A549 (cell line): ENCODE measurements around the gene RIMBP2. TPM values are rescaled to one million over a fixed set of nuclear protein-coding genes. Genes with fewer than 3 reads are reported as not detected.

Source experiments
- ATAC-seq, 2 experiments: fragments of 200-7000 bp in 1 of 2; fragments of >200 bp in 1 of 2; cut with Nextera tagmentation in 1 of 2; cut with Tn5 transposase in 1 of 2; 3 replicates each; pipeline versions ENCODE4 v1.8.0 to v1.9.1; 2018 to 2020; ENCODE audit warnings: mild to moderate bottlenecking in 1 of 2, moderate library complexity in 1 of 2
- CTCF ChIA-PET: fragments of 300-600 bp; sonication (Branson Sonifier 250); formaldehyde crosslinking; extraction: SDS; loops from one replicate; lab custom pipeline; 2021; ENCODE audit warnings: antibody characterized with exemption, inconsistent platforms; lab: Yijun Ruan, JAX
- POLR2A ChIA-PET: fragments of 350-600 bp; formaldehyde crosslinking; extraction: SDS; loops from one replicate; lab custom pipeline; 2021; ENCODE audit warnings: antibody characterized with exemption, inconsistent platforms; lab: Yijun Ruan, JAX
- DNase-seq, 2 experiments: peaks; one replicate each; pipeline versions ENCODE4 v3.0.0 to v3.0.0-alpha.2; 2011 to 2016; ENCODE audit warnings: low read depth in 1 of 2, low spot score in 1 of 2
- FAIRE-seq: peaks from 2 replicates; lab custom pipeline; 2011; peaks lifted over from hg19 to GRCh38; lab: Jason Lieb, UNC
- H3K27ac ChIP-seq, 2 experiments: fragments of >200 bp; sonication (Bioruptor Twin); formaldehyde crosslinking; 3 replicates each; pipeline ENCODE4 v1.5.1; 2016 to 2017
- H3K4me1 ChIP-seq: fragments of >200 bp; sonication (Bioruptor Twin); formaldehyde crosslinking; 3 replicates; pipeline ENCODE4 v1.6.1; 2016
- H3K4me2 ChIP-seq: fragments of >200 bp; sonication (Bioruptor Twin); formaldehyde crosslinking; 3 replicates; pipeline ENCODE4 v1.6.1; 2016
- H3K4me3 ChIP-seq: fragments of >200 bp; sonication (Bioruptor Twin); formaldehyde crosslinking; 3 replicates; pipeline ENCODE4 v1.5.1; 2016
- H3K9me3 ChIP-seq: fragments of >200 bp; sonication (Bioruptor Twin); formaldehyde crosslinking; 3 replicates; pipeline ENCODE4 v1.6.1; 2016
- CHD2 ChIP-seq: fragments of 150-350 bp; IDR thresholded peaks from 2 replicates; pipeline ENCODE4 v1.6.1; 2014; ENCODE audit warnings: low read length; ENCODE audit not compliant: partially characterized antibody
- CHD4 ChIP-seq: fragments of 200-600 bp; sonication (generic); IDR thresholded peaks from 2 replicates; pipeline ENCODE4 v1.6.1; 2016; ENCODE audit warnings: antibody characterized with exemption, mild to moderate bottlenecking, borderline replicate concordance
- EHF ChIP-seq: fragments of 250-450 bp; sonication (Bioruptor Pico); IDR thresholded peaks from 2 replicates; pipeline ENCODE4 v1.5.0; 2020; ENCODE audit warnings: mild to moderate bottlenecking
- EHMT2 ChIP-seq: fragments of 200-600 bp; sonication (generic); IDR thresholded peaks from 2 replicates; pipeline ENCODE4 v1.6.1; 2016; ENCODE audit warnings: antibody characterized with exemption, low read depth, mild to moderate bottlenecking, moderate library complexity
- EP300 ChIP-seq, 2 experiments: fragments of >200 bp; sonication (Bioruptor Twin); formaldehyde crosslinking; IDR thresholded peaks; 2 replicates in 1 of 2; 3 replicates in 1 of 2; pipeline ENCODE4 v1.6.1; 2016 to 2017
- ESRRA ChIP-seq: fragments of 150-350 bp; IDR thresholded peaks from 2 replicates; pipeline ENCODE4 v1.6.1; 2014; ENCODE audit warnings: mild to moderate bottlenecking, low read length, borderline replicate concordance
- FOXS1 ChIP-seq: fragments of 250-450 bp; sonication (Bioruptor Pico); IDR thresholded peaks from 2 replicates; pipeline ENCODE4 v1.5.0; 2020; ENCODE audit warnings: mild to moderate bottlenecking, moderate library complexity
- HDAC2 ChIP-seq: fragments of 200-600 bp; sonication (generic); IDR thresholded peaks from 2 replicates; pipeline ENCODE4 v1.6.1; 2016
- HOXA7 ChIP-seq: fragments of 250-450 bp; sonication (Bioruptor Pico); IDR thresholded peaks from 2 replicates; pipeline ENCODE4 v1.5.0; 2020; ENCODE audit warnings: mild to moderate bottlenecking, moderate library complexity
- HOXB13 ChIP-seq: fragments of 250-450 bp; sonication (Bioruptor Pico); IDR thresholded peaks from 2 replicates; pipeline ENCODE4 v1.5.0; 2020; ENCODE audit warnings: low read depth, mild to moderate bottlenecking, moderate library complexity
- JUN ChIP-seq, 2 experiments: fragments of >200 bp; sonication (Bioruptor Twin); formaldehyde crosslinking; IDR thresholded peaks; 2 replicates in 1 of 2; 3 replicates in 1 of 2; pipeline ENCODE4 v1.6.1; 2016 to 2017
- JUNB ChIP-seq: fragments of >200 bp; sonication (Bioruptor Twin); formaldehyde crosslinking; IDR thresholded peaks from 2 replicates; pipeline ENCODE4 v1.6.1; 2016
- KDM1A ChIP-seq: fragments of 200-600 bp; sonication (generic); IDR thresholded peaks from 2 replicates; pipeline ENCODE4 v1.6.1; 2016; ENCODE audit warnings: low read depth, mild to moderate bottlenecking
- KDM5A ChIP-seq: fragments of 200-600 bp; sonication (generic); IDR thresholded peaks from 2 replicates; pipeline ENCODE4 v1.6.1; 2016; ENCODE audit warnings: antibody characterized with exemption, mild to moderate bottlenecking
- MAZ ChIP-seq: fragments of 150-350 bp; IDR thresholded peaks from 2 replicates; pipeline ENCODE4 v1.6.1; 2014; ENCODE audit warnings: antibody characterized with exemption, low read depth, low read length, borderline replicate concordance
- NFE2L2 ChIP-seq: fragments of 150-350 bp; conservative IDR thresholded peaks from 2 replicates; pipeline ENCODE4 v1.6.1; 2014; ENCODE audit warnings: low read length
- PHF8 ChIP-seq: fragments of 200-600 bp; sonication (generic); IDR thresholded peaks from 2 replicates; pipeline ENCODE4 v1.6.1; 2016; ENCODE audit warnings: low read depth, mild to moderate bottlenecking, antibody characterized with exemption, moderate library complexity, borderline replicate concordance
- POLR2A ChIP-seq: IDR thresholded peaks from 2 replicates; pipeline ENCODE4 v1.6.1; 2012; ENCODE audit warnings: mild to moderate bottlenecking, low read length
- RARB ChIP-seq: fragments of 250-450 bp; sonication (Bioruptor Pico); IDR thresholded peaks from 2 replicates; pipeline ENCODE4 v1.8.0; 2021; ENCODE audit warnings: mild to moderate bottlenecking, moderate library complexity
- RCOR1 ChIP-seq: fragments of 150-350 bp; IDR thresholded peaks from 2 replicates; pipeline ENCODE4 v1.6.1; 2014; ENCODE audit warnings: antibody characterized with exemption, low read length, low read depth
- RNF2 ChIP-seq: fragments of 200-600 bp; sonication (generic); IDR thresholded peaks from 2 replicates; pipeline ENCODE4 v1.6.1; 2016; ENCODE audit warnings: low read depth, mild to moderate bottlenecking, antibody characterized with exemption, moderate library complexity, borderline replicate concordance
- SMC3 ChIP-seq: fragments of >200 bp; sonication (Bioruptor Twin); formaldehyde crosslinking; IDR thresholded peaks from 3 replicates; pipeline ENCODE4 v1.6.1; 2018; ENCODE audit warnings: inconsistent platforms
- ZC3H11A ChIP-seq: fragments of 450-650 bp; IDR thresholded peaks from 2 replicates; pipeline ENCODE4 v1.6.1; 2014; ENCODE audit warnings: antibody characterized with exemption, mild to moderate bottlenecking
- ZFP36 ChIP-seq: fragments of 450-650 bp; IDR thresholded peaks from 2 replicates; pipeline ENCODE4 v1.6.1; 2014; ENCODE audit warnings: borderline replicate concordance; ENCODE audit not compliant: partially characterized antibody
- ZNF302 ChIP-seq: fragments of 250-450 bp; sonication (Bioruptor Pico); IDR thresholded peaks from 2 replicates; pipeline ENCODE4 v1.9.0; 2021; ENCODE audit warnings: inconsistent platforms, mild to moderate bottlenecking, moderate library complexity
- ZSCAN20 ChIP-seq: fragments of 250-450 bp; sonication (Bioruptor Pico); IDR thresholded peaks from 2 replicates; pipeline ENCODE4 v1.8.0; 2022; ENCODE audit warnings: mild to moderate bottlenecking, moderate library complexity
- WGBS: methylation state at CpG from one replicate; pipeline ENCODE4 v1.1.6; 2017; ENCODE audit errors: missing lambda C conversion rate; 5-methylcytosine and 5-hydroxymethylcytosine counted together
- polyA plus RNA-seq, 4 experiments: library from polyadenylated mRNA; depleted of rRNA in 3 of 4; stranded (reverse); fragments of >200 nt; fragmentation: RNase III in 1 of 4; extraction: RNeasy Plus Mini Kit Qiagen cat#74134 plus additional on column Dnase treatment in 1 of 4; gene quantifications; 2 replicates in 3 of 4; 3 replicates in 1 of 4; pipeline ENCODE4 v1.2.3, GENCODE V29; 2011 to 2017
- TF ChIP-seq, protein P1 (sequence below): IDR thresholded peaks from 2 replicates; pipeline ENCODE4 v1.6.1; 2012; ENCODE audit warnings: low read depth, borderline replicate concordance
- TF ChIP-seq, protein P2 (sequence below): fragments of 200-600 bp; sonication (generic); IDR thresholded peaks from 2 replicates; pipeline ENCODE4 v1.6.1; 2016; ENCODE audit warnings: antibody characterized with exemption, mild to moderate bottlenecking, moderate library complexity
- TF ChIP-seq, protein P3 (sequence below): fragments of 250-450 bp; sonication (Bioruptor Pico); IDR thresholded peaks from 2 replicates; pipeline ENCODE4 v1.5.0; 2021; ENCODE audit warnings: mild to moderate bottlenecking, moderate library complexity, borderline replicate concordance
- TF ChIP-seq, protein P4 (sequence below): IDR thresholded peaks from 2 replicates; pipeline ENCODE4 v1.6.1; 2012
- TF ChIP-seq, protein P5 (sequence below): fragments of 250-450 bp; sonication (Bioruptor Pico); IDR thresholded peaks from 2 replicates; pipeline ENCODE4 v1.5.0; 2020; ENCODE audit warnings: low read depth, mild to moderate bottlenecking, moderate library complexity

The RIMBP2 gene
- polyA plus RNA-seq, 2 of the 4 experiments (the other 2 are of a cell fraction): not detected

DNA sequence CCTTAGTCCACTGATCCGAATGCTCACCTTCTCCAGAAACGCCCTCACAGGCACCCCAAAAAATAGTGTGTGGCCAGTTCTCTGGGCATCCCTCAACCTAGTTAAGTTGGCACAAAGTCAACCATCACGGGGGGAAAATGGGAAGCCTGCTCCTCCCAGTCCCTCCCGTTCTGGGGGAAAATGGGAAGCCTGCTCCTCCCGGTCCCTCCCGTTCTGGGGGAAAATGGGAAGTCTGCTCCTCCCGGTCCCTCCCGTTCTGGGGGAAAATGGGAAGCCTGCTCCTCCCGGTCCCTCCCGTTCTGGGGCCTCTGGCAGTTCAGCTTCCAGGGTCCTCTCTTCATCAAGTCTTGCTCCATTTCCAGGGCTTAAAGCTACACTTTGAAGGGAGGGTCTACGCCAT is 106.1 kb downstream of the RIMBP2 start (continued):
- TF ChIP-seq, protein P1, sequence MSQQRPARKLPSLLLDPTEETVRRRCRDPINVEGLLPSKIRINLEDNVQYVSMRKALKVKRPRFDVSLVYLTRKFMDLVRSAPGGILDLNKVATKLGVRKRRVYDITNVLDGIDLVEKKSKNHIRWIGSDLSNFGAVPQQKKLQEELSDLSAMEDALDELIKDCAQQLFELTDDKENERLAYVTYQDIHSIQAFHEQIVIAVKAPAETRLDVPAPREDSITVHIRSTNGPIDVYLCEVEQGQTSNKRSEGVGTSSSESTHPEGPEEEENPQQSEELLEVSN: no peak

DNA sequence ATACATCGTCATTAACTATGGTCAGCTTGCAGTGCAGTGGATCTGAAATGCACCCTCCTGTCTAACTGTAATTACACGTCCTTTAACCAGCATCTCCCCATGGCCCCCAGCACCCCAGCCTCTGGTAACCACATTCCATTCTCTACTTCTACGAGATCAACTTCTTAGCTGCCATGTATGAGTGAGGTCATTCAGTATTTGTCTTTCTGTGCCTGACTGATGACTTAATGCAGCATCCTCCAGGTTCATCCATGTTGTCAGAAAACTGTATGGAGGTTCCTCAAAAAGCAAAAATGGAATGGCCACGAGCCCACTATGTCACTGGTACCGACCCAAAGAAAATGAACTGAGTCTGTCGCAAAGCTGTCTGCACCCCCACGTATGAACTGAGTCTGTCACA is 107.3 kb downstream of the RIMBP2 start:
- TF ChIP-seq MAZ (no peak), EP300 (IDR thresholded peaks at IDR 0.05) (no peak), PHF8 (no peak), HDAC2 (no peak), ZFP36 (no peak), NFE2L2 (no peak), EHF (CRISPR knock-in tag) (no peak), RCOR1 (no peak), POLR2A (no peak), JUNB (no peak), FOXS1 (CRISPR knock-in tag) (no peak), JUN (IDR thresholded peaks at IDR 0.05) (no peak), CHD4 (no peak), EHMT2 (no peak)
- TF ChIP-seq, protein P2, sequence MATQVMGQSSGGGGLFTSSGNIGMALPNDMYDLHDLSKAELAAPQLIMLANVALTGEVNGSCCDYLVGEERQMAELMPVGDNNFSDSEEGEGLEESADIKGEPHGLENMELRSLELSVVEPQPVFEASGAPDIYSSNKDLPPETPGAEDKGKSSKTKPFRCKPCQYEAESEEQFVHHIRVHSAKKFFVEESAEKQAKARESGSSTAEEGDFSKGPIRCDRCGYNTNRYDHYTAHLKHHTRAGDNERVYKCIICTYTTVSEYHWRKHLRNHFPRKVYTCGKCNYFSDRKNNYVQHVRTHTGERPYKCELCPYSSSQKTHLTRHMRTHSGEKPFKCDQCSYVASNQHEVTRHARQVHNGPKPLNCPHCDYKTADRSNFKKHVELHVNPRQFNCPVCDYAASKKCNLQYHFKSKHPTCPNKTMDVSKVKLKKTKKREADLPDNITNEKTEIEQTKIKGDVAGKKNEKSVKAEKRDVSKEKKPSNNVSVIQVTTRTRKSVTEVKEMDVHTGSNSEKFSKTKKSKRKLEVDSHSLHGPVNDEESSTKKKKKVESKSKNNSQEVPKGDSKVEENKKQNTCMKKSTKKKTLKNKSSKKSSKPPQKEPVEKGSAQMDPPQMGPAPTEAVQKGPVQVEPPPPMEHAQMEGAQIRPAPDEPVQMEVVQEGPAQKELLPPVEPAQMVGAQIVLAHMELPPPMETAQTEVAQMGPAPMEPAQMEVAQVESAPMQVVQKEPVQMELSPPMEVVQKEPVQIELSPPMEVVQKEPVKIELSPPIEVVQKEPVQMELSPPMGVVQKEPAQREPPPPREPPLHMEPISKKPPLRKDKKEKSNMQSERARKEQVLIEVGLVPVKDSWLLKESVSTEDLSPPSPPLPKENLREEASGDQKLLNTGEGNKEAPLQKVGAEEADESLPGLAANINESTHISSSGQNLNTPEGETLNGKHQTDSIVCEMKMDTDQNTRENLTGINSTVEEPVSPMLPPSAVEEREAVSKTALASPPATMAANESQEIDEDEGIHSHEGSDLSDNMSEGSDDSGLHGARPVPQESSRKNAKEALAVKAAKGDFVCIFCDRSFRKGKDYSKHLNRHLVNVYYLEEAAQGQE: no peak
- TF ChIP-seq, protein P3, sequence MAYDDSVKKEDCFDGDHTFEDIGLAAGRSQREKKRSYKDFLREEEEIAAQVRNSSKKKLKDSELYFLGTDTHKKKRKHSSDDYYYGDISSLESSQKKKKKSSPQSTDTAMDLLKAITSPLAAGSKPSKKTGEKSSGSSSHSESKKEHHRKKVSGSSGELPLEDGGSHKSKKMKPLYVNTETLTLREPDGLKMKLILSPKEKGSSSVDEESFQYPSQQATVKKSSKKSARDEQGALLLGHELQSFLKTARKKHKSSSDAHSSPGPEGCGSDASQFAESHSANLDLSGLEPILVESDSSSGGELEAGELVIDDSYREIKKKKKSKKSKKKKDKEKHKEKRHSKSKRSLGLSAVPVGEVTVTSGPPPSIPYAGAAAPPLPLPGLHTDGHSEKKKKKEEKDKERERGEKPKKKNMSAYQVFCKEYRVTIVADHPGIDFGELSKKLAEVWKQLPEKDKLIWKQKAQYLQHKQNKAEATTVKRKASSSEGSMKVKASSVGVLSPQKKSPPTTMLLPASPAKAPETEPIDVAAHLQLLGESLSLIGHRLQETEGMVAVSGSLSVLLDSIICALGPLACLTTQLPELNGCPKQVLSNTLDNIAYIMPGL (CRISPR knock-in tag): no peak
- TF ChIP-seq, protein P4, sequence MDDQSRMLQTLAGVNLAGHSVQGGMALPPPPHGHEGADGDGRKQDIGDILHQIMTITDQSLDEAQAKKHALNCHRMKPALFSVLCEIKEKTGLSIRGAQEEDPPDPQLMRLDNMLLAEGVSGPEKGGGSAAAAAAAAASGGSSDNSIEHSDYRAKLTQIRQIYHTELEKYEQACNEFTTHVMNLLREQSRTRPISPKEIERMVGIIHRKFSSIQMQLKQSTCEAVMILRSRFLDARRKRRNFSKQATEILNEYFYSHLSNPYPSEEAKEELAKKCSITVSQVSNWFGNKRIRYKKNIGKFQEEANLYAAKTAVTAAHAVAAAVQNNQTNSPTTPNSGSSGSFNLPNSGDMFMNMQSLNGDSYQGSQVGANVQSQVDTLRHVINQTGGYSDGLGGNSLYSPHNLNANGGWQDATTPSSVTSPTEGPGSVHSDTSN: no peak
- no peak for ATAC-seq
- CTCF ChIA-PET: no interaction called here
- Histone ChIP-seq H3K4me3 (no peak overlapping the region), H3K9me3 (no peaks in the 10 kb centered on the region), H3K4me2 (no peak overlapping the region), H3K4me1 (no peaks in the 10 kb centered on the region), H3K27ac (no peak overlapping the region)
- POLR2A ChIA-PET: no interaction called here
- FAIRE-seq: no peak
- no peak for DNase-seq
- 15% methylated on average over 7 of the region's 7 CpGs for WGBS

DNA sequence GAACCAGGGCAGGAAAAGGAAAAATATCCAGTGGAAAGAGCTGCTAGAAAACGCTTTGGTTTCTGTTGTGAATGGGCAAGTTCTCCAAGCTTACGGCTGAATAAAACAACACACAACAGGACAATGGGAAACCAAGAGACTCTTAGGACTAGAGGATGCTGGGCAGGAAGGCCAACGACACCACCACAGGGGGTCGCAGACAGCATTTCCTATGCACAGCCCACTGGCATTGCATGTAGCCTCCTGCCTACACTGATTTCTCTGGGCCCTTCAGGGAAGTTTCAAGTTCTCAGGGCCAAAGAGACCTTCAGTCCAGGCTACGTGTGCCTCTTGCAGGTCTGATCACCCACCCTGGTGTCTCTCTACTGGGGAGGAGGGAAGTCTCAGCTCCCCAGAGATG is 108.0 kb downstream of the RIMBP2 start:
- Histone ChIP-seq H3K9me3 (no peaks in the 10 kb centered on the region), H3K4me3 (no peak overlapping the region), H3K27ac (no peak overlapping the region), H3K4me1 (no peaks in the 10 kb centered on the region), H3K4me2 (no peak overlapping the region)
- peak in 1 of 2 experiments; percentile 19; a peak in 1 of 6 replicates for ATAC-seq
- POLR2A ChIA-PET: no interaction called here
- CTCF ChIA-PET: no interaction called here
- DNase-seq: no peak
- TF ChIP-seq KDM5A (no peak), HOXB13 (no peak), ZNF302 (CRISPR knock-in tag) (no peak), JUNB (no peak), SMC3 (no peak), KDM1A (no peak), HDAC2 (no peak), HOXA7 (no peak), ESRRA (no peak), CHD2 (no peak), ZC3H11A (no peak), ZSCAN20 (no peak), CHD4 (no peak), EP300 (IDR thresholded peaks at IDR 0.05) (no peak), RNF2 (no peak), RARB (no peak)
- TF ChIP-seq, protein P5, sequence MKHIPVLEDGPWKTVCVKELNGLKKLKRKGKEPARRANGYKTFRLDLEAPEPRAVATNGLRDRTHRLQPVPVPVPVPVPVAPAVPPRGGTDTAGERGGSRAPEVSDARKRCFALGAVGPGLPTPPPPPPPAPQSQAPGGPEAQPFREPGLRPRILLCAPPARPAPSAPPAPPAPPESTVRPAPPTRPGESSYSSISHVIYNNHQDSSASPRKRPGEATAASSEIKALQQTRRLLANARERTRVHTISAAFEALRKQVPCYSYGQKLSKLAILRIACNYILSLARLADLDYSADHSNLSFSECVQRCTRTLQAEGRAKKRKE (CRISPR knock-in tag): no peak
- FAIRE-seq: no peak
- WGBS: 30% methylated on average over 5 of the region's 5 CpGs
